OCI-LY1 (cell line): ENCODE results near the gene STK25.

Experiments
- CTCF ChIP-seq: fragments of 200-600 bp; sonication (generic), shearing (Covaris generic); IDR thresholded peaks from 2 replicates; pipeline ENCODE4 v1.5.1; 2017; ENCODE audit warnings: mild to moderate bottlenecking, antibody characterized with exemption, low read length, moderate library complexity, mixed read lengths
- EZH2 ChIP-seq: fragments of 200-600 bp; sonication (generic), shearing (Covaris generic); IDR thresholded peaks from 2 replicates; pipeline ENCODE4 v1.8.0; 2017; ENCODE audit warnings: borderline replicate concordance, mixed run types, mild to moderate bottlenecking, antibody characterized with exemption, low read length, moderate library complexity, mixed read lengths

- TF ChIP-seq CTCF (no peak), EZH2 (no peak)
Observed at GRCh38 chr2:241538838-241539615, 30.6 kb upstream of the STK25 start.
